GM23338 (cell line): ENCODE data around the gene SLC25A24. TPM values are rescaled to one million over a fixed set of nuclear protein-coding genes. Genes with fewer than 3 reads are reported as not detected.
"Not testable (repeated sequence)": the region's sequence is repeated elsewhere in the genome, so short reads cannot be mapped to it uniquely, and the experiment has no call there.

ENCODE experiments used
- ATAC-seq: fragments of 200-7000 bp; cut with Tn5 transposase; 3 replicates; pipeline ENCODE4 v1.9.1; 2020
- DNase-seq: peaks from one replicate; pipeline ENCODE4 v3.0.0-alpha.2; 2015; ENCODE audit warnings: low spot score
- H2AFZ ChIP-seq: fragments of 200-600 bp; sonication (generic); 2 replicates; pipeline ENCODE4 v1.8.0; 2016; ENCODE audit warnings: antibody characterized with exemption, mild to moderate bottlenecking, moderate library complexity
- H3F3A ChIP-seq: fragments of 200-600 bp; sonication (generic); replicated peaks from 2 replicates; pipeline ENCODE4 v1.8.0; 2017; ENCODE audit warnings: antibody characterized with exemption, mixed run types, low read depth
- H3K27ac ChIP-seq: fragments of 200-600 bp; sonication (generic); 2 replicates; pipeline ENCODE4 v1.6.1; 2016; ENCODE audit warnings: low read depth
- H3K27me3 ChIP-seq: fragments of 200-600 bp; sonication (generic); 2 replicates; pipeline ENCODE4 v1.8.0; 2016; ENCODE audit warnings: mild to moderate bottlenecking, mixed run types, moderate library complexity; ENCODE audit not compliant: insufficient read depth
- H3K36me3 ChIP-seq: fragments of 200-600 bp; sonication (generic); 2 replicates; pipeline ENCODE4 v1.8.0; 2016; ENCODE audit warnings: mild to moderate bottlenecking; ENCODE audit not compliant: insufficient read depth
- H3K4me1 ChIP-seq: fragments of 200-600 bp; sonication (generic); 2 replicates; pipeline ENCODE4 v1.8.0; 2016; ENCODE audit warnings: mild to moderate bottlenecking, moderate library complexity; ENCODE audit not compliant: insufficient read depth
- H3K4me2 ChIP-seq: fragments of 200-600 bp; sonication (generic); 2 replicates; pipeline ENCODE4 v1.7.1; 2017; ENCODE audit warnings: mixed run types
- H3K4me3 ChIP-seq: fragments of 200-600 bp; sonication (generic); 2 replicates; pipeline ENCODE4 v1.6.1; 2016; ENCODE audit warnings: mixed run types
- H3K79me2 ChIP-seq: fragments of 200-600 bp; sonication (generic); replicated peaks from 2 replicates; pipeline ENCODE4 v1.8.0; 2017; ENCODE audit warnings: mild to moderate bottlenecking; ENCODE audit not compliant: insufficient read depth
- H3K9me2 ChIP-seq: fragments of 200-600 bp; sonication (generic); 2 replicates; pipeline ENCODE4 v1.8.0; 2017; ENCODE audit not compliant: insufficient read depth
- H4K20me1 ChIP-seq: fragments of 200-600 bp; sonication (generic); replicated peaks from 2 replicates; pipeline ENCODE4 v1.8.0; 2017; ENCODE audit warnings: mild to moderate bottlenecking; ENCODE audit not compliant: insufficient read depth
- H3K27ac Mint-ChIP-seq: 2 replicates; pipeline ENCODE4 v1.8.0; 2020; ENCODE audit warnings: inconsistent platforms, mild to moderate bottlenecking, moderate library complexity, mixed read lengths
- H3K27me3 Mint-ChIP-seq: 3 replicates; pipeline ENCODE4 v1.8.0; 2022; ENCODE audit warnings: low read depth, mild to moderate bottlenecking, moderate library complexity, mixed read lengths, inconsistent platforms; ENCODE audit not compliant: insufficient read depth, poor library complexity
- H3K36me3 Mint-ChIP-seq: 3 replicates; pipeline ENCODE4 v1.8.0; 2021; ENCODE audit warnings: low read depth, mild to moderate bottlenecking, inconsistent platforms, moderate library complexity, mixed read lengths
- H3K4me1 Mint-ChIP-seq: 3 replicates; pipeline ENCODE4 v1.8.0; 2020; ENCODE audit warnings: mild to moderate bottlenecking, inconsistent platforms, mixed read lengths
- H3K4me3 Mint-ChIP-seq: 3 replicates; pipeline ENCODE4 v1.8.0; 2021; ENCODE audit warnings: moderate library complexity, mild to moderate bottlenecking, inconsistent platforms, mixed read lengths
- H3K9me3 Mint-ChIP-seq: 3 replicates; pipeline ENCODE4 v1.8.0; 2020; ENCODE audit warnings: moderate library complexity, mild to moderate bottlenecking, inconsistent platforms, mixed read lengths
- EZH2 ChIP-seq: fragments of 200-600 bp; sonication (generic); IDR thresholded peaks from one replicate; pipeline ENCODE4 v1.8.0; 2017; ENCODE audit warnings: antibody characterized with exemption, mild to moderate bottlenecking, low read depth; ENCODE audit not compliant: unreplicated experiment
- POLR2AphosphoS5 ChIP-seq: IDR thresholded peaks from 2 replicates; pipeline ENCODE4 v1.6.1; 2016; ENCODE audit warnings: antibody characterized with exemption, low read depth
- long read RNA-seq: library from polyadenylated mRNA; unstranded; transcript quantifications from one replicate; pipeline ENCODE4 v2.0.0, GENCODE V29; 2020; ENCODE audit not compliant: unreplicated experiment
- polyA plus RNA-seq: library from polyadenylated mRNA; unstranded; fragments of >200 nt; fragmentation: Nextera tagmentation; extraction: Ambion mirVana; gene quantifications from 2 replicates; pipeline ENCODE4 v1.2.1, GENCODE V29; 2016
- total RNA-seq: library from RNA; depleted of rRNA; stranded (reverse); fragments of >200 nt; shearing (Covaris generic); gene quantifications from 2 replicates; pipeline ENCODE4 v1.2.3, GENCODE V29; 2014; rRNA removed

Gene SLC25A24
- total RNA-seq (46.0 and 58.9 TPM in 2 replicates), polyA plus RNA-seq (15.9 and 17.4 TPM in 2 replicates)
- long read RNA-seq, full-length matches to known transcripts, result 3 of 8 reads
- long read RNA-seq, partial matches to known transcripts, result 4 of 8 reads
- long read RNA-seq, other reads (novel, unspliced or antisense), result 1 of 8 reads

GRCh38 chr1:108199781-108200686 is at the start of gene SLC25A24:
Gene SLC25A24, minus strand, starts transcription at chr1:108200343. Its CDS starts 205 bp downstream, at chr1:108200138.
- peak within 1 kb of the TSS; percentile 88 for H3K4me3 Mint-ChIP-seq
- H3K27me3 ChIP-seq, result peaks cover 18% of the 10 kb centered on the region
- H3K36me3 ChIP-seq, result no peaks in the 10 kb centered on the region
- peak within 1 kb of the TSS; percentile 86 for H3K4me2 ChIP-seq
- no peak within 1 kb of the TSS for H3K27ac ChIP-seq
- TF ChIP-seq POLR2AphosphoS5 (peak; percentile 53; the same call in 1 of the 2 replicates), EZH2 (no peak)
- no peaks in the 10 kb centered on the region for H3F3A ChIP-seq
- no peaks in the 10 kb centered on the region for H3K9me2 ChIP-seq
- DNase-seq (peak; percentile 81), ATAC-seq (peak; percentile 94)
- H3K4me1 Mint-ChIP-seq, result peaks cover 22% of the 10 kb centered on the region
- H2AFZ ChIP-seq, result peak within 1 kb of the TSS; percentile 99
- H3K4me1 ChIP-seq, result peaks cover 12% of the 10 kb centered on the region
- no peaks in the 10 kb centered on the region for H4K20me1 ChIP-seq
- peaks cover 12% of the 10 kb centered on the region; the same call in 2 of the 3 replicates for H3K9me3 Mint-ChIP-seq
- peak within 1 kb of the TSS; percentile 85 for H3K4me3 ChIP-seq
- peak within 1 kb of the TSS; percentile 26; the same call in 1 of the 2 replicates for H3K27ac Mint-ChIP-seq
- H3K36me3 Mint-ChIP-seq, result peaks cover 22% of the 10 kb centered on the region
- peaks cover 39% of the 10 kb centered on the region for H3K79me2 ChIP-seq
- H3K27me3 Mint-ChIP-seq, result peaks cover 13% of the 10 kb centered on the region

GRCh38 chr1:108243976-108244375 is 43.8 kb upstream of the SLC25A24 start, which contains the start of gene NBPF4:
Gene NBPF4, minus strand, starts transcription at chr1:108244076. Its CDS starts 315 bp downstream, at chr1:108243761.
- not testable (repeated sequence) for H3K36me3 ChIP-seq, DNase-seq, H3K9me2 ChIP-seq, H3K36me3 Mint-ChIP-seq, H4K20me1 ChIP-seq, ATAC-seq, H3K4me1 ChIP-seq, H3K79me2 ChIP-seq, H3K9me3 Mint-ChIP-seq, H2AFZ ChIP-seq, H3K27ac Mint-ChIP-seq, H3F3A ChIP-seq, H3K27me3 ChIP-seq, H3K27me3 Mint-ChIP-seq, H3K4me3 Mint-ChIP-seq, H3K27ac ChIP-seq, H3K4me3 ChIP-seq, H3K4me2 ChIP-seq, H3K4me1 Mint-ChIP-seq

DNA sequence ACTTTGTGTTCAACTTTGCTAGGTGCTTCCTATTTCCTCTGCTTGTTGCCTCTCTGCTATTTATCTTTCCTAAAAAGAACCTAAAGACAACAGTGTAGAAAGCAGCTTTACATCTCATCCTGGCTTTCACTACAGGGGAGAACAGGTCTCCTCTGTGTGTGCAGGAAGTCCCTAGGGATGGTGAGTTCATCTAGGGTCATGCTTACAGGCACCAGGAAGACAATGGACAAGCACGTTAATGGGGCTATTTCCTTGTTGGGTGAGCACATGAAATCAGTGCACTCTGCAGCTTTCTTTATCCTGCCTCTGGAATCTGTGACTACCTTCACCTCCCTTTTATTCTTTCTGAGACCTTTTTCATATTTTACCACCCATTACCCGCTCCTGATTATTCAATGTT is 39.3 kb upstream of the SLC25A24 start:
- H2AFZ ChIP-seq, H3K4me1 Mint-ChIP-seq, H3K79me2 ChIP-seq, ATAC-seq, H3K27me3 Mint-ChIP-seq, H3K27me3 ChIP-seq, H3K4me2 ChIP-seq, H3K4me1 ChIP-seq, H3K27ac Mint-ChIP-seq, H4K20me1 ChIP-seq, H3K27ac ChIP-seq, DNase-seq, H3K36me3 ChIP-seq, H3K36me3 Mint-ChIP-seq, H3K9me2 ChIP-seq, H3K4me3 ChIP-seq, H3F3A ChIP-seq, H3K4me3 Mint-ChIP-seq, H3K9me3 Mint-ChIP-seq: not testable (repeated sequence)

DNA sequence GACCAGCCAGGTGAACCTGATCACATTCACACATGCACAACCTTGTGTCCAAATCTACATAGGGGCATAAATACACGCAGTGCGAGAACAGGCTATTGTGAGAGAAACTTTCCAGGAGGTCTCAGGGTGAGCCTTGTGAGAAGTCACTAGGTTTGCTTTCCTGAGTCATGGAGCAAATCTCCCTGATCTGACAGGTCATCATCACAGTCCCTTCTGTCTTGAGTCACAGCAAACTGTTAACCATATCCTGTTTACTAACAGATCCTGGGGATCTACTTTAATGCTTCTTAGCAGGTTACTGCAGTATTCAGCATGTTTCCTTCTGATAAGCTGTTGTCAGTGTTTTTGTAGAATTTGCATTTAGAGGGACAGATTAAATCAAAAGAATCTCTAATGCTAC is 35.2 kb upstream of the SLC25A24 start:
- ATAC-seq, H2AFZ ChIP-seq, H3K9me3 Mint-ChIP-seq, H3K4me3 ChIP-seq, H3K27me3 ChIP-seq, H3K36me3 Mint-ChIP-seq, DNase-seq, H3K9me2 ChIP-seq, H3F3A ChIP-seq, H3K27ac Mint-ChIP-seq, H3K4me1 ChIP-seq, H3K4me3 Mint-ChIP-seq, H3K79me2 ChIP-seq, H3K4me2 ChIP-seq, H3K27ac ChIP-seq, H3K36me3 ChIP-seq, H3K27me3 Mint-ChIP-seq, H3K4me1 Mint-ChIP-seq, H4K20me1 ChIP-seq: not testable (repeated sequence)

DNA sequence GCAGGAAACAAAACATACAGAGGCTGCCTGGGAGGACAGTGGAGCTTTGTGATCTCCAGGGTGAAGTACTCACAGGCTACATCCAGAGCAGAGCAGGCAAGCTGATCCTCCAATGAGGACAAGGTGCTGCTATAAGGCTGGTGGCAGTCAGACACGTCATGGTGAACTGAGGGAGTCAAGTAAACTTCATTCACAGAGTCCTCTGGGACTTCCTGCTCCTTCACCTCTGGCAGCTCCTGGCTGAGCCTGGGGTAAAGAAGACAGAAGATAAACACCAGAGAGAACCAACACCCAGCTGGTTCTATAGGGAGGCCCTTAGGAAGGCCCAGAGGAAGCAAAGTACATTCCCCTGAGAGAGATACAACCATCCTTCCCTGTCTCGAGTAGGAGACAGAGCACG is 32.0 kb upstream of the SLC25A24 start:
- not testable (repeated sequence) for H3K27me3 Mint-ChIP-seq, DNase-seq, H3K4me2 ChIP-seq, H3K27ac ChIP-seq, ATAC-seq, H3K4me3 Mint-ChIP-seq, H4K20me1 ChIP-seq, H3K9me2 ChIP-seq, H3K36me3 Mint-ChIP-seq, H2AFZ ChIP-seq, H3F3A ChIP-seq, H3K27me3 ChIP-seq, H3K4me3 ChIP-seq, H3K4me1 Mint-ChIP-seq, H3K36me3 ChIP-seq, H3K9me3 Mint-ChIP-seq, H3K79me2 ChIP-seq, H3K27ac Mint-ChIP-seq, H3K4me1 ChIP-seq

GRCh38 chr1:108229976-108230375 is 29.8 kb upstream of the SLC25A24 start:
- not testable (repeated sequence) for DNase-seq, H3K9me3 Mint-ChIP-seq, H3K36me3 Mint-ChIP-seq, H3K79me2 ChIP-seq, H3K4me3 Mint-ChIP-seq, H3K4me1 Mint-ChIP-seq, H3K27me3 ChIP-seq, H3K4me1 ChIP-seq, ATAC-seq, H4K20me1 ChIP-seq, H3K4me3 ChIP-seq, H3K27ac ChIP-seq, H3F3A ChIP-seq, H3K4me2 ChIP-seq, H3K27me3 Mint-ChIP-seq, H2AFZ ChIP-seq, H3K27ac Mint-ChIP-seq, H3K9me2 ChIP-seq, H3K36me3 ChIP-seq
